ENCODE results near the gene ZCCHC8.

The ZCCHC8 gene

DNA sequence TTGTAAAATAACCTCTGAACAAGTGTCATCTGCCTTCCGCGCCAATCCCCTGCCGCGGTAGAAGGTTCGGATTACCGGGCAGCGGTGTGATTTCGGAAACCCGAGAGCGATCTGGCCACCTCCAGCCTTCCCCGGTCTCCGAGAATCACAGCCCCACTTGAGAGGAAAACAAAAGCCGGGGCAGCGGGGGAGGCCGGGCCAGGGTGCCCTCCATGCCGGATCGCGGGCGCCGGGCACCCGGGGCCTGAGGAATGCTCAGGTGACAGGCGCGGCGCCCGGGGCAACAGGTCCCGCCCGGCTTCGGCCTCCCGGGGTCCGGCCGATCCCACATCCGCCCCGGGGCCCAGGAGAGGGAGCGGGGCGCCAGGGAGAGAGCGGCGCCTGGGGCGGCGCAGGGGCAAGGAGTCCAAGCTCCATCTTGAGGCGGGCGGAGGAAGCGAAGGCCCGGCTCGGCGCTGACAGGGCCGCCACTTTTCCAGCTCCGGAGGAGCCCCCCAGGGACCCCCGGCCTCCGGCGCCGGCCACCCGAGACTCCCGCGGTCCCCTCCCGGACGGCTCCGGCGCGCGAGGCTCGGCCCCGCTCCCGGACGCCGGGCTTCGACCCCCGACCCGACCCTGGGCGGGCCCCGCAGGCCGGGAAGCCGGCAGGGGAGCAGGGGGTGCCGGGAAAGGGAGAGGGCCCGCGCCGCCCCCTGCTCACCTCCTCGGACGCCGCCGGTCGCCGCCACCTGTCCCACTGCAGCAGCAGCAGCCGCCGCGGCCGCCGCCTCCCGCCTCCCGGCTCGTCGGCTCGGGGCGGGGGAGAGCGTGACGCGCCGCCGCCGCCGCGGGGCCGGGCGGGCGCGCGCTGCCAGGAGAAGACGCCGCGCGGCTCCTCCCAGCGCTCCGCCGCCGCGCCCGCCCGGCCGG lies 78.7 kb downstream of the ZCCHC8 start, which contains the start of gene CLIP1:
Gene CLIP1, minus strand, starts transcription at position 849 of the 909 bp plus-strand sequence. CDS start 42,217 bp downstream, outside the sequence.
- peak; percentile 44 to 46 for DNase-seq
